DMS53 (cell line): ENCODE data around the gene RNF207.
"Not testable (repeated sequence)": the region's sequence is repeated elsewhere in the genome, so short reads cannot be mapped to it uniquely, and the experiment has no call there.

Source experiments
- DNase-seq: peaks from one replicate; lab custom pipeline; 2025; lab: John Stamatoyannopoulos, UW

Gene RNF207

DNA sequence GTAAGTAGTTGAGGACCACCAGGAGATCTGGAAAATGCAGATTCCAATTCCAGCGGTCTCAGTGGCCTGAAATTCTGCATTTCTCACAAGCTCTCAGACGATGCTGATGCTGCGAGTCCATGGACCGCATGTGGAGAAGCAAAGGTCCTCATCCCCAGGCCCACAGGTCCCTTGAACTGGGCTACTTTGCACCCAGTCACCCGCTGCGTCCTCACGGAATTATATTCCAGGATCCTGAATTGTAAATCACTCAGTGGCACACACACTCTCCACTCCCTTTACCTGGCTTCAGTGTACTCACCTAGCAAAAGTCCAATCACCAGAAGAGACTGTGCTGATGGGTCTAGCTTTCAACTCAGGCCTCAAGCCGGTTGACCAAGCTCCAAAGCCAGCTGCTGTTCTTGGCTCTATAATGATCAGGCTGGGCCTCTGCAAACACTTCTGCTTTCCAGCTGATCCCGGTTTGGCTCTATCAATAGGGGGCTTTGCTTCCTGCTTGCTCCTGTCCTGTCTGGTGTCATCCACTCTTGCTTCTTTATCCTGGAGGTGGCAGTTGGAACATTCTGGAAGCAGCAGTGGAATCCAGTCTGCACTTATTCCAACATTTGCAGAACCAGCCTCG, 5.6 kb upstream of the RNF207 start:
- DNase-seq, result peak; percentile 51

DNA sequence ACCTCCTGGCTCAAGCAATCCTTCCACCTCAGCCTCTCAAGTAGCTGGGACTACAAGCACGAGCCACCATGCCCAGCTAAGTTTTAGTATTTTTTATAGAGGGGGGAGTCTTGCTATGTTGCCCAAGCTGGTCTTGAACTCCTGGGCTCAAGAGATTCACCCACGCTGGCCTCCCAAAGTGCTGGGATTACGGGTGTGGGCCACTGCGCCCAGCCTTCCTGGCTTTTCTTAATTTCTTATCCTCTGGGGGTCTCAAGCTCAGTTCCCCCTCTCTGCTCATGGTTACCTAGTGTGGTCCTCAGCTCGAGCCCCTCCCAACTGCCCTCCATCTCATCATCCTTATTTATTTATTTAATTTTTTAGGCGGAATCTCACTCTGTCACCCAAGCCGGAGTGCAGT, 3.7 kb upstream of the RNF207 start:
- no peak for DNase-seq

DNA sequence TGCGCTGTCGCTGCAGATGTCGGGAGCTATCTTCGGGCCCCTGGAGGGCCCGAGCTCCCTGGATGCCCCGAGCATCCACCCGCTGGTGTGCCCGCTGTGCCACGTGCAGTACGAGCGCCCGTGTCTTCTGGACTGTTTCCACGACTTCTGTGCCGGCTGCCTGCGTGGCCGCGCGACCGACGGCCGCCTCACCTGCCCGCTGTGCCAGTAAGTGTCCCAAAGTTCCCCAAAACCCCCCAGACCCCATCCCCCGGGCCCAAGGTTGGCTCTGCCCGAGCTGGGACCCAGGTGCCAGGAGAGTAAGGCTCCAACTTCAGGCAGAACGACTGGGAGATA, 569 bp downstream of the RNF207 start:
- no peak for DNase-seq

DNA sequence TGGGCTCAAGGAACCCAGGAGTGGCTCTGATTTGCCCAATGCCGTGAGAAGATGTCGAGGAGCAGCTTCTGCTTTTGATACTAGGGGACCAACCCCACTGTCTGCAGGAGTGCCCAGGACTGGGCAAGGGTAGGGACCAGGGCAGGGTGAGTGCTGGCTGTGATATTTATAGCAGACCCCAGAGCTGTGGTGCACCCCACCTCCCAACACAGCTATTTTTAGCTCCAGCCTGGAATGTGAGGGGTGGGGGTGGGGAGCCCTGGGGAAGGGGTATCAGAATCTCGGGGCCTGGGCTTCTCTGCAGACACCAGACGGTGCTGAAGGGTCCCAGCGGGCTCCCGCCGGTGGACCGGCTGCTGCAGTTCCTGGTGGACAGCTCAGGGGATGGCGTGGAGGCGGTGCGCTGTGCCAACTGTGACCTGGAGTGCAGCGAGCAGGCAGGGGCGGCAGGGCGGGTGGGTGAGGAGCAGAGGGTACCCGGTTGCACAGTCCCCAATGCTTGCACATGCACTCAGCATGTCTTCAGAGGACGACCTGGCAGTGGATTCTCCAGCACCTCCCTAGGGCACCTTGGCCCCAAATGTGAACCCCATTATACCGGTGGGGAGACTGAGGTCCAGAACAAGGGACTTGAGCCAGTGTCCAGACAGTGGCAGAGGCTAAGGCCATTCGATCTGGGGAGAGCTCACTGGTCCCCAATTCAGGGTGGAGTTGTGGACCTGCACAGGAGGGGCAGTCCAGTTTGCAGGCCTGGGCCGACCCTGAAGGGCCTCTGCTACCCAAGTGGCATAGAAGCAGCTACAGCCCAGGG, 1.4 kb downstream of the RNF207 start:
- no peak for DNase-seq

DNA sequence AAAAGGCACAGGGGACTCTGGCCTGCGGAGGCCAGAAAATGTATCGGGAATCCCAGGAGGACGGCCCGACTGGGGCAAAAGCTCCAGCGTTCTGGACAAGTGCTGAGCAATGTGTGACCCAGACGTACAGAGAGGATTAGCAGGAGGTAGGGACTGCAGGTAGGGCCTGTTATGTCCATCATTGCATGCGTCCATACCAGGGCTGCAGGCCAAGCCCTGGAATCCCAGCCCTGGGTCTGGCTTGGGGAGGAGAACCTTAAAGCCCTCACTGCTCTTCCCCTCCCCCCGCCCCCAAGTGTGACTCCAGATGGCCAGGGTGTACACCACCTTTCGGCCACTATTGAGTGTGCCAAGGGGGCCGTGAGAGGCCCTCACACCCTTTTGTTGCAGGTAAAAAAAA, 2.0 kb downstream of the RNF207 start:
- peak; percentile 33 for DNase-seq

DNA sequence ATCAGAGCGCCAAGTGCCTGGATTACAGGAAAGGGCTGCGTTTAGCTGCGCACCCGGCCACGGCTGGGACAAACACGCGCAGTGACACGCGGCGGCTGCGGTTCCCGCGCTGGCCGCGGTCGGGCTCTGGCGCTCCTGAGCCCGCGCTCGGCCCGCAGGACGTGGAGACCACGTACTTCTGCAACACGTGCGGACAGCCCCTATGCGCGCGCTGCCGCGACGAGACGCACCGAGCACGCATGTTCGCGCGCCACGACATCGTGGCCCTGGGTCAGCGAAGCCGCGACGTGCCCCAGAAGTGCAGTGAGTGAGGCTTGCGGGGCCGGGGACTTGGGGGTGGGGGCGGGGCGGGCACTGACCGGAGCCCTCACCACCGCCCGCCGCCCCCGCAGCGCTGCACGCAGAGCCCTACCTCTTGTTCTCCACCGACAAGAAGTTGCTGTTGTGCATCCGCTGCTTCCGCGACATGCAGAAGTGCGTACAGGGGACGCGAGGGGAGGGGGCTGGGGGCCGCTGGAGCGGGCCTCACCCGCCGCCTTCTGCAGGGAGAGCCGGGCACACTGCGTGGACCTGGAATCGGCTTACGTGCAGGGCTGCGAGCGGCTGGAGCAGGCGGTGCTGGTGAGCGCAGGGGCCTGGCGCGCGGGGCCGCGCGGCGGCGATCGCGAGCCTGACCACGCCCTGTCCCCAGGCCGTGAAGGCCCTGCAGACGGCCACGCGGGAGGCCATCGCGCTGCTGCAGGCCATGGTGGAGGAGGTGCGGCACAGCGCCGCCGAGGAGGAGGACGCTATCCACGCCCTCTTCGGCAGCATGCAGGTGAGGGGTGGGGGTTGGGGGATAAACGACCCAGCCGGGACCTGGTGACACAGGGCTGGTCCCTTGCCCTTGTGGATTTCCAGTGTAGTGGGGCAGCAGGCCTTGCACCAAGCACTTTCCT, 3.1 kb downstream of the RNF207 start:
- no peak for DNase-seq

DNA sequence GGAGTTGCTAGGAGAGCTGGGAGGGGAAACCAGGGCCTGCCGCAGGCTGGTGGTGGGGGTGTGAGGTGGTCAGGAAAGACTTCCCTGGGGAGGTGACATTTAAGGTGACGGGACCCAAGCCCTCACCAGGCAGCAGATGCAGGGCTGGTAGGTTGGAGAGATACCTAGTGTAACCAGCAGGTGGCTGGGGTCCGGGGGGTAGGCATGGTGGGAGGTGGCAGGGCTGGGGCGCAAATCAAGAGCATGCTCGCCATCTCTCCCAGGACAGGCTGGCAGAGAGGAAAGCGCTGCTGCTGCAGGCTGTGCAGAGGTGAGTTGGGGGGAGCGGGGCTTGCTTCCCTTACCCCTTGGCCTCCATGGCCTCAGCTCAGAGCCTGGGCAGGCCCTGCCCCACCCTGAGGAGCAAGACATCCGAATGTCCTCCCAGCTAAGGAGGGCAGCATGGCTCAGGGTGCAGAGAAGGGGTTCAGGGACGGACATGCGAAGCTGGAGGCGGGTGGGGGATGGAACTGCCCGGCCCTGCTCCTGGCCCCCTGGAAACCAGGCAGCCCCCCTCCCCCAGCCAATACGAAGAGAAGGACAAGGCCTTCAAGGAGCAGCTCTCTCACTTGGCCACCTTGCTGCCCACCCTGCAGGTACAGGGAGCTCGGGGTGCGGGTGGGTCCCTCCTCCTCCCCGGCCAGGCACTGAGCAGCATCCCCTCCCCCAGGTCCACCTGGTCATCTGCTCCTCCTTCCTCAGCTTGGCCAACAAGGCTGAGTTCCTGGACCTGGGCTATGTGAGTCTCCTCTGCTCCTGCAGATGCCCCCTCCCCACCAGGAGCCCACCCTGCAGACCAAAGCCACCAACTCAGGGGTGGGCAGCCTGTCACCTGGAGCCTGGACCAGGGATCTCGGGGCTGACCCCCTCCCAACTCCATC, 4.0 kb downstream of the RNF207 start:
- peak; percentile 21 for DNase-seq

DNA sequence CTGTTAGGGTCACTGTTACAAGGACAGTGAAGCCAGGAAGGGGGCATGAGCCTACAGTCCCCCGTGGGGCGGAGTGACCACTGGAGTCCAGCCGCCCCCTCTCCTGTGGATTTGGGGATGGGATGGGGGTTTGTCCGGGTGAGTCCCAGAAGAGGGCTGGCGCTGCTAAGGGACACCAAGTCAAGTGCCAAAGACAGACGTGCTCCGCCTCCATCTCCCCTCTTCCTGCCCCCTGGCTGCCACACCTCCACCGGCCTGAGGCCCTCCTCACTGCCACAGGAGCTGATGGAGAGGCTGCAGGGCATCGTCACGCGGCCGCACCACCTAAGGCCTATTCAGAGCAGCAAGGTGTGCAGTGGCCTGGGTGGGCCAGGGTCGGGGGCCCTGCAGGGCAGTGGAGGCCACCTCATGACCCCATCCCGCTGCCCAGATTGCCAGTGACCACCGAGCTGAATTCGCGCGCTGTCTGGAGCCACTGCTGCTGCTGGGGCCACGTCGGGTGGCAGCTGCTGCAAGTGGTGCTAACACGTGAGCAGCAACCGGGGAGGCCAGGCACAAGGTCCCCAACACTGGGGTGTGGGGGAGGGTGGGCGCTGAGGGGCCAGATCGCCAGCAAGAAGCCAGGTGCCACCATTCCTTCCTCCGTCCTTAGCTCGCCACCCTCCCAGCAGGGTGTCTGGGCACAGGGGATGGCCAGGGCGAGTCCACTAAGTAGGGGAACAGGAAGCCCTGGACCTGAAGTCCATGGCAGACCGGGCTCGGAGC, 4.9 kb downstream of the RNF207 start:
- no peak for DNase-seq

DNA sequence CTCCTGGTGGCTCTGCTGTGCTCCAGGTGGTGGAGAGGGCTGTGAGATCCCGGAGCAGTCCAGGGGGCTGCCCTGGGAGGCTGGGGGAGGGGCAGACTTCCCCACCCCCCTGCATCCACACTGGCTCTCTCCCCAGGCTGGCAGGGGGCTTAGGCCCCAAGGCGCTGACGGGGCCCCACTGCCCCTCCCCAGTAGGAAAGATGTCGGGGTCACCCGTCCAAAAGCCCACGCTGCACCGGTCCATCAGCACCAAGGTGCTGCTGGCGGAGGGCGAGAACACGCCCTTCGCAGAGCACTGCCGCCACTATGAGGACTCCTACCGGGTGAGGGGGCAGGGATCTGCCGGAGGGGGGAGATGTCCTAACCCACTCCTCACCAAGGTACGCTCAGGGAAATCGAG, 5.8 kb downstream of the RNF207 start:
- no peak for DNase-seq

DNA sequence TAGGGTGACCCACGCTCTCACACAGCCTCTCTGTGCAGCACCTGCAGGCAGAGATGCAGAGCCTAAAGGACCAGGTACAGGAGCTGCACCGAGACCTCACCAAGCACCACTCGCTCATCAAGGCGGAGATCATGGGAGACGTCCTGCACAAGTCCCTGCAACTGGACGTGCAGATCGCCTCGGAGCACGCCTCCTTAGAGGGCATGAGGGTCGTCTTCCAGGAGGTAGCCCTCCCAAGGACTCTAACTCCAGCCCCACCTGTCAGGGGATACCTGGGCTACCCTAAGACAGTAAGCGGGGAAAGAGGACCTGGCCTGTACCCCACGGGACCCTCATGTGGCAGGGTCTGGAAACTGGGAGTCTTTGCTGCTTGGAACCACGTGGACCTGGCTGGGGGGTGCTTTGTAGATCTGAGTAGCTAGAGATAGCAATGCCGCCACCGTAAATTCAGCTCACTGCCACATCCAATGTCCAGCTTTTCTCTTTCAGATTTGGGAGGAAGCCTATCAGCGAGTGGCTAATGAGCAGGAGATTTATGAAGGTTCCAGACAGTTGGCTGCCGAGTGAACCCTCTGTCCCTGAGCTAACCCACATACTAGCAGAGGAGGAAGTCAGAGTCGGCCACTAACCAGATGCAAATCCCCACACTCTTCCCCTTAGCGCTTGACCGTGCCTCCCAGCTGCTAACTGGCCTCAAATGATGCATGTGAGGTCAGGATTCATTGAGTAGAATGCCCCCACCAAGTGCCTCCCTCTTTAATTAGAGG, 6.5 kb downstream of the RNF207 start:
- DNase-seq, result no peak

DNA sequence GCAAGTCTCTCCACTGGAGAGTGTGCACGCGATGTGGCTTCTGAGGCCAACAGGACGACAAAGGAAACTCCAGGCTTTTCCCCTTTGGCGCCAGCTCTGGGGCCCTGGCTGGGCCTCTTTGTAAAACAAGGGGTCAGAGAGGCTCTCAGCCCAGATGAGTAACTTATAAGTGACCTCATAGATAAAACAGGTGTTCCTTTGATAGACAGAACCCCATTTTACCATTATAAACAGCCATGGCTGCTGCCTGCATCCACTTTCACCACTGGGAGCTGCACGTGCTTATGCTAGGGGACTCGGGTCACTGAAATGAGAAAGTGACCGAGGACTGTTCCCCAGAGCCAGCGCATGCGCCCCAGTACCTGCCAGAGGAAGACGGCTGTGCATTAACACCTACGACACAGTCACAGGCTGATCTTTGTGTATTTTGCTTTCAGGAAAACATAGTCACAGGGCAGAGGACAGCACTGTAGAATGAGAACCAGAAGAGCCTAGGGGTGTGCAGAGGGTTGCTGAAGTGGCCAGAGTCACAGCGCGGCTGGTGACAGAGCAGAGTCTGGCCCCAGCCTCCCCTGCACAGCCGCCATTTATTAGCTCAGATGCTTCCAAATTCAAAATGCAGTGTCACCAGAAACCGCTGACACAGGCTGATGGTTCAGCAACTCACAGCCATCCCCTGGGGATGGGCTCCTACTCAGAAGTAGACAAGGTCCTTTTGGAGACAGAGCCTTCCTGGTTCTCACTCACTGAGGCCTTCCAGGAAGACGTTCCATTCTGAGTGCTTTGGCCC, 12.7 kb downstream of the RNF207 start:
- peak; percentile 85 for DNase-seq

DNA sequence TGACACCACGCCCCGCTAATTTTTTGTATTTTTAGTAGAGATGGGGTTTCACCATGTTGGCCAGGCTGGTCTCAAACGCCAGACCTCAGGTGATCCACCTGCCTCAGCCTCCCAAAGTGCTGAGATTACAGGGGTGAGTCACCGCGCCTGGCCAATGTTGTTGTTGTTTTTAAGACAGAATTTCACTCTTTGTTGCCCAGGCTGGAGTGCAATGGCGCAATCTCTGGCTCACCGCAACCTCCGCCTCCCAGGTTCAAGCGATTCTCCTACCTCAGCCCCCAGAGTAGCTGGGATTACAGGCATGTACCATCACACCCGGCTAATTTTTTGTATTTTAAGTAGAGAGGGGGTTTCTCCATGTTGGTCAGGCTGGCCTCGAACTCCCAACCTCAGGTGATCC, 13.7 kb downstream of the RNF207 start:
- DNase-seq, result not testable (repeated sequence)

DNA sequence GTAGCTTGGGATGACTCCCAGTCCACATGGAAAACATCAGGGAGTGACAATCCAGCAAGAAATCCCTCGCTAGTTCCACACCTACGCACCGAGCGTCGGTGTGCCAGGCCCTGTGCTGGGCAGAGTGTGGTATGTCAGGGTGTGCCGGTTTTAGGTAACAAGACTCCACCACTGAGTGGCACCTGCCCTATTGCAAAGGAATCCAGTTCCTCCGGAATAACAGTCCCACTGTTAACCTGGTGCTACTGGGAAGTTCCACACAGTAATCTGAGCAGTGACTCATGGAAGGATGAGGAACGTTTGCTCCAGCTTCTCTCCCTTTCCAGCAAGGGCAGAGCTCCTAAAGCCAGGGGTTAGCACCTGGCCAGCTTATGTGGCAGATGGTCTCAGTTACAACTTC, 14.3 kb downstream of the RNF207 start:
- DNase-seq, result peak; percentile 52

DNA sequence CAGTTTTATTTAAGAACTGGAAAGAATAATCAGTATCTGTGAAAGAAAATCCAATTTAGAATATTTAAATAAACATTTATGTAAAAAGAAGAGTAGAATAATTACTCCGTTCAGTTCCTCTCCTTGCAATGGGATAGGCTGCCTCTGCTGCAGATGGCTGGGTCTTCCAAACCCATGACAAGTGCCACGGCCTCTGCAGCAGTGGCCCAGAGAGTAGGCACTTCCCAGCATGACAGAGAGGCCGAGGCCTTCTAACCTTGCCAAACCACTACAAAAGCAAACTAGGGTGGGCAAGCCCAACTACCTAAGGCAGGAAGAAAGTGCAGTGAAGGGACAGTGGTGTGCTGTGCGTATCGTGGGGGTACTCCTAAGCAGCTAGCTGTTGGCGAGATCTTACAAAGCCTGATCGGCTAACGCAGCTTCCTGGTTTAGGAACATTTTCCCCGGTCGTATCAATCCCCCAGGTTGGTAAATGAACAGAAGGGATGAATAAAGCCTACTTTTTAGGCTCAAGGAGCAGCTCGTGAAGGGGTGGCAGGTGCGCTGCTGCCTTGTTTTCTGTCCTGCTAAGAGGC, 15.4 kb downstream of the RNF207 start:
- peak; percentile 35 for DNase-seq

DNA sequence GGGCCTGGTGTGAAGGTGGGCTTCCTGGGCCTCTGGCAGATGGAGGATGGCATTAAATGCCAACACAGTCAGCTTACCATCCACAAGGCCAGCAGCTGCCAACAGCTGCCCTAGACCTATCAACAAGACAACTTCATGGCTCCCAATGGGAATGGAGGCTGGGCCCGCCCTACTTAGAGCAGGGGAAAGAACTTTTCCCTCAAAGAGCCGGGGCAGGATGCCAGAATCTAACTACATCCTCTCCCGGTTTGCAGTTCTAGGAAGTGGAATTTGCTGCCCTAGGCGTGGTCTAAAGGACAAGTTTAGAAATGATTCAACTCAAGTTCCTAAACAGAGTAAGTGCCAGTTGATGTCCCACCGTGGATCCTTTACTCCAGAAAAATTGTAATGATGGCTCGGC, 16.7 kb downstream of the RNF207 start:
- DNase-seq, result no peak

DNA sequence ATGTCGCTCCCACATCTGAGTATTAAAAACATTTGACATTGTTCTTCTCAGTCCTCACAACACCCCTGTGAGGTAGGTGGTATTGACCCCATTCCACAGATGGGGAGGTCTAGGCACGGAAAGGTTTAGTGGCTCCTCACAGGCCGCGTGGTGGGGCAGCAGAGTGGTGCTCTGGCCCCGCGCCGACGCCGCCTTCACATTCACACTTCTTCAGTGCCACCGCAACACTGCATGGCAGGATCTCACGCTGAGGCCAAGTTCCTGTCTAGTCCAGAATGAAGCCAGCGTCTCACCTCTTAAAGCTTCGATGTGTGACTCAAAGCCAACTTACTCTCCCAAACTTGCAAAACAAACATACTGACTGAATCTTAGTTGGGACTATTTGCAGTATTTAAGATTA, 17.7 kb downstream of the RNF207 start:
- DNase-seq, result no peak

DNA sequence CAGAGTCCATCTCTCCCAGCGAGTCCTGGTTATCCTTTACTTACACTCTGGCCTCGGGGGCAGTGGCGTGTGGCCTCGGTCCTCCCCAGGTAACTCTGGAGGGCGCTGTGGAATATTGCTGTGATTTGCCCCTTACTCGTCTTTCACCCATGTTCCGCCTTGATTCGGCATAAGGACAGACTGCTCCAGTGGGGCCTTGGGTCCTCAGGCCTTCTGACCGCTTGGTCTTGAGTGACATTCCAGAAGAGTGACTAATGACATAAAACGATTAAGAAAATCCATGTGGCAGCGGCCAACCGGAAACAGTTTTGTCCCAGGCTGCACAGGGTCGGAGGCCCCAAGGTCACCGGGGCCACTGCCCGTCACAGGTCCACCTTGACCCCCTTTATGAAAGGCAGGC, 18.8 kb downstream of the RNF207 start:
- no peak for DNase-seq

DNA sequence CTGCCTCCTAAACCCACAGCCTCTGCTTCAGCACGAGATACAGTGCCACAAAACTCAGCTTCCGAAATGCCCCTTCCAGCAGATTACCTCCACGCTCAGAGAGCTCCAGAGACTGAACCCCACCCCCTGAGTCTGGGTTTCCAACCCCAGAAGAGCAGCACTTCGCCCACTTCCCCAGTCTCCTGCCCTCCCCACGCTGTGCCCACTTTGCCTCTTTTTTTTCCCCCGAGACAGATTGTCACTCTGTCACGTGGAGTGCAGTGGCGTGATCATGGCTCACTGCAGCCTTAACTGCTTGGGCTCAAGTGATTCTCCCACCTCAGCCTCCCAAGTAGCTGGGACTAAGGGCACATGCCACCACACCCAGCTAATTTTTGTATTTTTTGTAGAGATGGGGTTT, 19.7 kb downstream of the RNF207 start:
- DNase-seq, result no peak

DNA sequence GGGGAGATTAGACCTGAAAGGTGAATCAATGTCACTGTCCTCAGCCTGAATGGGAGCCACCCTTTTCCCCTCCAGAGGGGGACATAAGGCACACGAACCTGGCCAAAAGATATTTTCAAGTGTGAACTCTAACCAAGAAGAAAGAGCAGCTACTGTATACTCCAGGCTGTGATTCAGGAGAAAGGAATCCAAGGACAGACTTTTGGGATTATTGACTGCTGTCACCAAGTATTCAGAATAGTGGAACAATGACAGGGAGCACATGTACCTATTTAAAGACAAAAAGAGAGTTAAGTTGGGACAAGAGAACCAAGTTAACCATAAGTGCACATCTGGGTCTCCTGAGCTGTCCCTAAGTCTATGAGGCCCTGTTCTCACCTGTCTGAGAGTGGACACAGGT, 27.5 kb downstream of the RNF207 start:
- no peak for DNase-seq
